ENCODE results near the gene CHST3. TPM values are rescaled to one million over a fixed set of nuclear protein-coding genes. Genes with fewer than 3 reads are reported as not detected.

Gene CHST3
- total RNA-seq, 4 donors from 2014 or later = 41.2 to 56.4 (median 47.4) TPM

DNA sequence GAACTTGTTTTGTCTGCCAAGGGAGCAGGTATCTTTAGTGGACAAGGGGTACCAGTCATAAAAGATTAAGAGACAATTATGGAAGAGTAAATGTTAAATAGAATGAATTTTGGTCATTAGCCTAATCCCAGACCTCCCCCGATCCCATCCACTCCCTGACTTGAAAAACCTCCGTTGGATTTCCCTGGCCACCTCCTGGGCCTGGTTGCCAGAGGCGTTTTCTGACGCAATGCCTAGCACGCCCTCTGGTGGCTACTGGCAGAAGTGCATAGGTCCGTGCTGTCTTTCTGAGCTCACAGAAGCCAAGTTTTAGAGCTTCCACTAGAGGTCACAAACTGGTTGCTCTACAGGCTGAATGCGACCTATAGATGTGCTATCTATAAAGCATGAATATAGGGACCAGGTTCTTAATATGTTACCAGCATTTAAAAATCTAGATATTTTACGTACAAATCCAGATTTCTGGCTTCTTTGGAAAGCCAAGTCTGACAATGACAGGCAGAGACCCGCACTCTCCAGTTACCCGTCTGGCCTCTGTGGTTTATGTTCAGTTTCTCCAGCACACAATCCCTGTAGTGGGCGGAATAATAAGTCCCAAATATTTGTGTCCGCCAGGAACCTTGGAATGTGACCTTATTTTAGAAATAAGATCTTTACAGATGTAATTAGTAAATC, 84.4 kb downstream of the CHST3 start:
- 23 to 25% methylated on average over 12 of the region's 12 CpGs for WGBS, 2 donors
- Histone ChIP-seq H3K27me3 (no peaks in the 10 kb centered on the region), H3K36me3 (no peaks in the 10 kb centered on the region), H3K27ac (peak overlapping the region in 2 of 4 donors; percentile 16 to 50), H3K9me3 (peaks cover 0 to 6% (median 0%) of the 10 kb centered on the region in 4 donors), H3K4me1 (peaks cover 0 to 11% (median 0%) of the 10 kb centered on the region in 4 donors), H3K4me3 (no peak overlapping the region)
- peak; percentile 87 to 98 for DNase-seq (ENCODE audit: low spot score in 2 of 2)
- TF ChIP-seq, protein P1, sequence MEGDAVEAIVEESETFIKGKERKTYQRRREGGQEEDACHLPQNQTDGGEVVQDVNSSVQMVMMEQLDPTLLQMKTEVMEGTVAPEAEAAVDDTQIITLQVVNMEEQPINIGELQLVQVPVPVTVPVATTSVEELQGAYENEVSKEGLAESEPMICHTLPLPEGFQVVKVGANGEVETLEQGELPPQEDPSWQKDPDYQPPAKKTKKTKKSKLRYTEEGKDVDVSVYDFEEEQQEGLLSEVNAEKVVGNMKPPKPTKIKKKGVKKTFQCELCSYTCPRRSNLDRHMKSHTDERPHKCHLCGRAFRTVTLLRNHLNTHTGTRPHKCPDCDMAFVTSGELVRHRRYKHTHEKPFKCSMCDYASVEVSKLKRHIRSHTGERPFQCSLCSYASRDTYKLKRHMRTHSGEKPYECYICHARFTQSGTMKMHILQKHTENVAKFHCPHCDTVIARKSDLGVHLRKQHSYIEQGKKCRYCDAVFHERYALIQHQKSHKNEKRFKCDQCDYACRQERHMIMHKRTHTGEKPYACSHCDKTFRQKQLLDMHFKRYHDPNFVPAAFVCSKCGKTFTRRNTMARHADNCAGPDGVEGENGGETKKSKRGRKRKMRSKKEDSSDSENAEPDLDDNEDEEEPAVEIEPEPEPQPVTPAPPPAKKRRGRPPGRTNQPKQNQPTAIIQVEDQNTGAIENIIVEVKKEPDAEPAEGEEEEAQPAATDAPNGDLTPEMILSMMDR (IDR thresholded peaks at IDR 0.05) = peak; percentile 95 to 100 (median 99)
- TF ChIP-seq POLR2A (IDR thresholded peaks at IDR 0.05) (peak in 1 of 2 donors; percentile 11), EP300 (IDR thresholded peaks at IDR 0.05) (peak in 1 of 2 donors; percentile 85)

DNA sequence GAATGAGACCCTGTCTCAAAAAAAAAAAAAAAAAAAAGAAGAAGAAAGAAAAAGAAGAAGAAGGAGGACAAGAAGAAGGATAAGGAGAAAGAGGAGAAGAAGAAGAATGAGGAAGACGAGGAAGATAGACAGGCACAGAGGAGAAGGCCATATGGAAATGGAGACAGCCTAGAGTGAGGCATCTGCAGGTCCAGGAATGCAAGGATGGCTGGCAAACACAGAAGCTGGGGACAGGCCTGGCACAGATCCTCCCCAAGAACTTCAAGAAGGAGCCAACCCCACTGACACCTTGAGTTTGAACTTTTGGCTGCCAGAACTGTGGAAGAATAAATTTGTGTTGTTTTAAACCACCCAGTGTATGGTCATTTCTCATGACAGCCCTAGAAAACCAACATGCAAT, 85.3 kb downstream of the CHST3 start:
- Histone ChIP-seq H3K27me3 (no peaks in the 10 kb centered on the region), H3K4me3 (no peak overlapping the region), H3K27ac (no peak overlapping the region), H3K36me3 (no peaks in the 10 kb centered on the region), H3K4me1 (peaks cover 0 to 8% (median 0%) of the 10 kb centered on the region in 4 donors), H3K9me3 (peaks cover 0 to 6% (median 0%) of the 10 kb centered on the region in 4 donors)
- WGBS, 2 donors = 82 to 89% methylated on average over 1 of the region's 1 CpG
- TF ChIP-seq, protein P1 (IDR thresholded peaks at IDR 0.05) = no peak
- TF ChIP-seq POLR2A (IDR thresholded peaks at IDR 0.05) = no peak
- no peak for TF ChIP-seq EP300 (IDR thresholded peaks at IDR 0.05)
- DNase-seq (ENCODE audit: low spot score in 2 of 2) = no peak

DNA sequence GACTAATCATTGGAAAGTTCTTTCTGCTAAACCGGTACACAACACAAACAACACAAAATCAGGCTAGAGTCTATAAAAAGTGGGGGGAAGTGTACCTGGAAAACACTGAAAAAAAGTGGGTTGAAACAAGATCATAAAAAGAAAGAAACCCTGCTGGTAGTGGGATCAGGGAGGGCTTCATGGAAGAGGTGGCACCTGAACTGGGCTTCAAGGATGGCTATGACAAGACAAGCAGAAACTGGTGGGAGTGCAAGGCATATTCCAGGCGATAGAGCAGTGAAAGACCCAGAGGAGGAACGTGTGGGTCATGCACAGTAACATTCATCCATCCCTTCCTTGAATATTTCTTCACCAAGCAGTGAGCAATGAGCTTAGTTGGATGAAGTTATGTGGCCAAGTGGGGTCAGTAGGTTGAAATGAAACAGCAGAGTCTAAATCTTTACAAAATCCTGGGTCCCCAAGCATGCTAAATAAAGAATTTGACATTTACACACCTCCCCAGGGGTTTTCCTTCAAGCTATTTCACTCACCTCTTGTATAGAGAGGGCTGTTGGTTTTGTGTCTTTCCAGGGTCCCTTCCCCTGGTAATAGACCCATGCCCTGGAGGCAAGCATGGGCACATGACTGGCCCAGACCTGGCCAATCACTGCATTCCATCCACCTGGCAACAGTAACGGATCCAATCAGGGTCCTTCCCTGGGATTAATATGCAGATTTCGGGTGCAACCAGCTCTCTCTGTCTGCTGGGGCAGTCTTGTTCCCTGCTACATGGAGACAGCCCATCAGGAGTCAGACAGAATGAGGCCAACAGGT, 86.0 kb downstream of the CHST3 start:
- H3K36me3 ChIP-seq = no peaks in the 10 kb centered on the region
- no peak overlapping the region for H3K4me3 ChIP-seq
- H3K27ac ChIP-seq = no peak overlapping the region
- TF ChIP-seq POLR2A (IDR thresholded peaks at IDR 0.05) (no peak), EP300 (IDR thresholded peaks at IDR 0.05) (no peak)
- TF ChIP-seq, protein P1 (IDR thresholded peaks at IDR 0.05) = no peak
- peaks cover 0 to under 1% (median 0%) of the 10 kb centered on the region in 4 donors for H3K4me1 ChIP-seq
- no peaks in the 10 kb centered on the region for H3K27me3 ChIP-seq
- H3K9me3 ChIP-seq = peaks cover 0 to 6% (median 0%) of the 10 kb centered on the region in 4 donors
- no peak for DNase-seq (ENCODE audit: low spot score in 2 of 2)
- 86 to 94% methylated on average over 5 of the region's 5 CpGs for WGBS, 2 donors

DNA sequence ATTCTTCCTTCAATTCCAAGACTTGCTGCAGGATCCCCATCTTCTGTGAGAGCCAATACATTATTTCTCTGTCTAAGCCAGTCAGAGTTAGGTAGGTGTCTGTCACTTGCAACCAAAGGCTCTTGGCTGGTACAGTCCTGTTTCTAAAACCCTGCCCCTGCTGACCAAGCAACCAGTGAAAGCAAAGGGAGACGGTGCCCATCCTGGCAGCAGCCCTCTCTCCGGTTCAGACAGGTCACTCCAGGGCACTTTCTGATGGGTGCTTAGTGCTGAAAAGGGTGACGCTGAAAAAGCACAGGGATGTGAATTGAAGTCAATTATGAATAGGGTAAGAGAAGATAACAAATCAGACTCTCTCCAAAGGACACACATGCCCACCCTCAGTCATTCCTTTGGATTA, 86.7 kb downstream of the CHST3 start:
- 54 to 57% methylated on average over 3 of the region's 3 CpGs for WGBS, 2 donors
- Histone ChIP-seq H3K9me3 (peaks cover 0 to 6% (median 0%) of the 10 kb centered on the region in 4 donors), H3K4me3 (no peak overlapping the region), H3K27me3 (no peaks in the 10 kb centered on the region), H3K36me3 (no peaks in the 10 kb centered on the region), H3K4me1 (no peaks in the 10 kb centered on the region), H3K27ac (no peak overlapping the region)
- TF ChIP-seq, protein P1 (IDR thresholded peaks at IDR 0.05) = no peak
- TF ChIP-seq EP300 (IDR thresholded peaks at IDR 0.05) (no peak), POLR2A (IDR thresholded peaks at IDR 0.05) (no peak)
- no peak for DNase-seq (ENCODE audit: low spot score in 2 of 2)

DNA sequence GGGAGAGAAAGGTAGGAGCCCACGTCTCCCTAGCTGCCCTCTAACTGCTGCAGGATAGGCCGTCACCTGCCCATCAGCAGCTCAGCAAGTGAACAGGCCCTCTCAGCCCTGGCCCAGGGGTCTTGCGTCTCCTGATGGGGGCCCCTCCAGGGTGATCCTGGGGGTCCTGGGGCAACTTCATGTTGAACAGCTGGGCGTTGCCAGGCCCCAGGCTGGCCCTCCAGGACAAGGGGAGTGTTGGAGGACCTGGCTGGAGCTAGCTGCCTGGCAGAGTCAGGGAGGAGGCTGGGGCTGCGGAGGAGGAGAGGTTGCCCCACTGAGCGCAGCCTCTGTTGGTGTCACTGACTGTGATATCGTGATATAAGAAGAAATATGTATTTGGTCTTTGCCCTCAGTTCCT, 89.5 kb downstream of the CHST3 start:
- peaks cover 0 to 4% (median 0%) of the 10 kb centered on the region in 4 donors for H3K9me3 ChIP-seq
- no peaks in the 10 kb centered on the region for H3K27me3 ChIP-seq
- H3K27ac ChIP-seq = no peak overlapping the region
- no peaks in the 10 kb centered on the region for H3K36me3 ChIP-seq
- TF ChIP-seq POLR2A (IDR thresholded peaks at IDR 0.05) (no peak), EP300 (IDR thresholded peaks at IDR 0.05) (no peak)
- TF ChIP-seq, protein P1 (IDR thresholded peaks at IDR 0.05) = no peak
- DNase-seq (ENCODE audit: low spot score in 2 of 2) = no peak
- WGBS, 2 donors = 85 to 88% methylated on average over 7 of the region's 7 CpGs
- no peaks in the 10 kb centered on the region for H3K4me1 ChIP-seq
- no peak overlapping the region for H3K4me3 ChIP-seq

Measured in tibial nerve (tissue), 4 donors.